Small intestine (tissue), 7 donors: ENCODE results near the gene TSHZ2. TPM values are rescaled to one million over a fixed set of nuclear protein-coding genes. Genes with fewer than 3 reads are reported as not detected.

Experiments
- DNase-seq, 2 donors: peaks; one replicate each; pipeline versions ENCODE4 v3.0.0 to v3.0.0-alpha.2; 2013
- FAIRE-seq: peaks from 2 replicates; lab custom pipeline; 2012; peaks lifted over from hg19 to GRCh38; lab: Jason Lieb, UNC
- H3K27ac ChIP-seq, 3 donors: one replicate each; pipeline ENCODE4 v1.5.1; 2013; ENCODE audit warnings: low read length in 2 of 3, mild to moderate bottlenecking in 2 of 3, control low read depth in 1 of 3, inconsistent platforms in 1 of 3, low read depth in 1 of 3, moderate library complexity in 1 of 3
- H3K27me3 ChIP-seq, 3 donors: one replicate each; pipeline ENCODE4 v1.6.1; 2013; ENCODE audit warnings: low read length in 3 of 3, inconsistent platforms in 1 of 3; ENCODE audit not compliant: control insufficient read depth in 3 of 3, insufficient read depth in 3 of 3
- H3K36me3 ChIP-seq, 3 donors: one replicate each; pipeline ENCODE4 v1.6.1; 2013; ENCODE audit warnings: low read length in 3 of 3, inconsistent platforms in 1 of 3, low read depth in 1 of 3, mild to moderate bottlenecking in 1 of 3, moderate library complexity in 1 of 3; ENCODE audit not compliant: control insufficient read depth in 3 of 3, insufficient read depth in 2 of 3
- H3K4me1 ChIP-seq, 3 donors: one replicate each; pipeline ENCODE4 v1.6.1; 2013; ENCODE audit warnings: low read length in 2 of 3, inconsistent platforms in 1 of 3, low read depth in 1 of 3, mild to moderate bottlenecking in 1 of 3, moderate library complexity in 1 of 3; ENCODE audit not compliant: control insufficient read depth in 3 of 3, insufficient read depth in 2 of 3
- H3K4me3 ChIP-seq, 3 donors: one replicate each; pipeline ENCODE4 v1.5.1; 2013; ENCODE audit warnings: low read length in 3 of 3, control low read depth in 1 of 3, inconsistent platforms in 1 of 3, low read depth in 1 of 3, mild to moderate bottlenecking in 1 of 3, moderate library complexity in 1 of 3
- H3K9me3 ChIP-seq, 2 donors: one replicate each; pipeline ENCODE4 v1.6.1; 2013; ENCODE audit warnings: low read depth in 1 of 2, low read length in 1 of 2; ENCODE audit not compliant: control insufficient read depth in 2 of 2, insufficient read depth in 1 of 2
- WGBS, 3 donors: extraction: QIAGEN DNeasy Blood & Tissue Kit; methylation state at CpG; one replicate each; pipeline ENCODE4 v1.1.7; 2013; 5-methylcytosine and 5-hydroxymethylcytosine counted together
- polyA plus RNA-seq, 4 donors: library from polyadenylated mRNA; stranded (reverse) in 3 of 4; unstranded in 1 of 4; fragments of 200-250 nt in 3 of 4; fragments of 120-200 nt in 1 of 4; gene quantifications; one replicate each; pipeline versions ENCODE4 v1.2.1 to v1.2.3, GENCODE V29; 2013
- donor health status: healthy with polysubstance abuse.
- donor health status: control.
- donor health status: control.
- donor health status: Bipolar disorder and iron deficiency.
- donor health status: healthy.

The TSHZ2 gene
- polyA plus RNA-seq, 4 donors: 0.67 to 4.4 (median 2.1) TPM

DNA sequence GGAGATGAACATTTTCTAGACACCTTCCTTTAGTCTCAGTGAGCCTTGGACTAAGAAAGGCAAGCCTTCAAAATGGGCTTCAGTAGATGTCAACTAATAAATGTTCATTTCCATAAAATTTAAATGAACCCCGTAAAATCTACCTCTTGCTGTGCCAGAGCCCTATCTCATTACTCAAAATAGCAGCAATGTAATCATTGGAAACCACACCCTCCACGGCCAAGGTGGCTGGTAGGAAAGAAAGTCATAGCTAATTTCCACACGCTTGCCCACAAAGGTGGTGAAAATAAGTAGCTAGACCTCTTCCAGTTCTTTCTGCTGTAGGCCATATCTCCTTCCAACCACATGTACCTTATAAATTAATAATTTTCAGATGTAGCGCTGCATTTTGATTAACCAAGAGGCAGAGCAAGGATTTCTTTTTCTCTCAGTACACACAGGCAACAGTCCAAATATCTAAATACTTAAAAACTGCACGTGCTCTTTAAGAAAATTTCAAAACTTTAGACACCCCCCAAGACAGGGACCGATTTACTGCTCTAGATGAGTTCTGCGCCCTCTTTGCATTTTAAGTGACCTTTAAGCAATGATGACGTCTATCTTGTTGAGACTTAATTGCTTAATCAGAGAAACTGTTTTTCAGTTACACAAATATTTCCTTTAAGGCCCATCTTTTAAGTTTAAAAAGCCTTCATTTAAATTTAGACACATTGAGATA, 330.7 kb downstream of the TSHZ2 start:
- no peak overlapping the region for H3K27ac ChIP-seq
- H3K36me3 ChIP-seq: no peaks in the 10 kb centered on the region
- H3K4me1 ChIP-seq: no peaks in the 10 kb centered on the region
- DNase-seq (no peak), FAIRE-seq (no peak)
- WGBS, 3 donors: 72 to 73% (median 72%) methylated on average over 8 of the region's 8 CpGs
- no peaks in the 10 kb centered on the region for H3K9me3 ChIP-seq
- no peak overlapping the region for H3K4me3 ChIP-seq
- no peaks in the 10 kb centered on the region for H3K27me3 ChIP-seq

DNA sequence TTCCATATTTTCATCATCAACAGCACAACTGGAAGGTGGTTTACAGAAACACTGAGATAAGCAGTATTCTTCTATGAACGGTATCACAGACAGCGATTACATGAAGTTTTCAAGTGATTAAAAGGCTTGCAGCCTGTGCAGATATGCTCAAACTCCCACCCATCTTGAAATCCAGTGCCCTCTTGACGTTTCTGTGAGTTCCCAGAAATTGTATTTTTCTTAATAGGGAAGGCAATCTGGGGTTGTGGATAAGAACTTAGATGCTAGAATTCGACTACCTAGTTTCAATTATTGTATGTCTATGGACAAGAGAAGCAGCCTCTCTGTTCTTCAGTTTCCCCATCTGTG, 331.2 kb downstream of the TSHZ2 start:
- Histone ChIP-seq H3K4me1 (no peaks in the 10 kb centered on the region), H3K4me3 (no peak overlapping the region), H3K27ac (no peak overlapping the region), H3K27me3 (no peaks in the 10 kb centered on the region), H3K36me3 (no peaks in the 10 kb centered on the region), H3K9me3 (no peaks in the 10 kb centered on the region)
- 62 to 71% (median 68%) methylated on average over 4 of the region's 4 CpGs for WGBS, 3 donors
- FAIRE-seq (no peak), DNase-seq (no peak)

DNA sequence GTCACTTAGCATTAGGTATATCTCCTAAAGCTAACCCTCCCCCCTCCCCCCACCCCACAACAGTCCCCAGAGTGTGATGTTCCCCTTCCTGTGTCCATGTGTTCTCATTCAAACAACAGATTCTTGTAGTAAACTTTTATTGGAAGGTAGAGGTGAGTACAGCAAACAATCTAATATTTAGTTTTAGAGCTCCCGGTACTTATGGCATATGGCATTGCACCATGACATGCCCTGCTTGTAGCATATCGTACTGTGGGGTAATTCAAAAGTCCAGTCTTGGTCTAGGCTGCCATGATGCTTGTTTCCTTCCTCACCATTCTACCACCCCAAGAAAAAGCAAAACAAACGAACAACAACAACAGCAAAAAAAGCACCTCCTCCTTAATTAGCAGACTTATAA, 332.0 kb downstream of the TSHZ2 start:
- Histone ChIP-seq H3K4me1 (no peaks in the 10 kb centered on the region), H3K27ac (no peak overlapping the region), H3K9me3 (no peaks in the 10 kb centered on the region), H3K36me3 (no peaks in the 10 kb centered on the region), H3K4me3 (no peak overlapping the region), H3K27me3 (no peaks in the 10 kb centered on the region)
- 83 to 95% (median 90%) methylated on average over 3 of the region's 3 CpGs for WGBS, 3 donors
- DNase-seq (no peak), FAIRE-seq (no peak)

DNA sequence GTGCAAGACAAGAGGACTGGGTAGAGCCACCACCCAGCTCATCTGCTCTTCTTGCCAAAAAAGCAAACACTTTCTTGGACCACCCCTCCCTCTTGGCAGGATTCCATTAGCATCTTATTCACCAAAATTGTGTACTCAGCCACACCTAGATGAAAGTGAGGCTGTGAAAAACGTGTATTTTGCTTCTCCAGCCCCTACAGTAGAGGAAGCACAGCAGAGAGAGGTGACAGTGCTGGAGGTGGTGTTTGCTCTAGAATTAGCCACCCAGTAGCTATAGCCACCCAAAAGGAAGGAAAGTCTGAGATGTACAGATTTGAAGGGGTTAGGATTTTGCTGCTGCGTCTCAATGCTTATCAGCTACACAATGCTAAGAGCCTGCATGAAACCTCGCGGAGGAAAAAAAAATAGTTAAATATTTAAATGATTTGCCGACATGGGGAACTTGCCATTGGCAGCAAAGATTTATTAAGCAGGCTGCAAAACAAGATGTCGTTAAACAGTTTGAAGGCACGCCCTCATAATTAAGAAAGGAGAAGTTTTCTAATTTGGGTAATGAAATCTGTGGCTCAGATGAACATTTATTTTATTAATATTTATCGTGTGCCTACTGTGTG, 334.1 kb downstream of the TSHZ2 start:
- Histone ChIP-seq H3K4me1 (no peaks in the 10 kb centered on the region), H3K27me3 (no peaks in the 10 kb centered on the region), H3K36me3 (no peaks in the 10 kb centered on the region), H3K4me3 (no peak overlapping the region), H3K9me3 (no peaks in the 10 kb centered on the region), H3K27ac (no peak overlapping the region)
- 51 to 68% (median 60%) methylated on average over 8 of the region's 8 CpGs for WGBS, 3 donors
- no peak for DNase-seq
- FAIRE-seq: no peak

DNA sequence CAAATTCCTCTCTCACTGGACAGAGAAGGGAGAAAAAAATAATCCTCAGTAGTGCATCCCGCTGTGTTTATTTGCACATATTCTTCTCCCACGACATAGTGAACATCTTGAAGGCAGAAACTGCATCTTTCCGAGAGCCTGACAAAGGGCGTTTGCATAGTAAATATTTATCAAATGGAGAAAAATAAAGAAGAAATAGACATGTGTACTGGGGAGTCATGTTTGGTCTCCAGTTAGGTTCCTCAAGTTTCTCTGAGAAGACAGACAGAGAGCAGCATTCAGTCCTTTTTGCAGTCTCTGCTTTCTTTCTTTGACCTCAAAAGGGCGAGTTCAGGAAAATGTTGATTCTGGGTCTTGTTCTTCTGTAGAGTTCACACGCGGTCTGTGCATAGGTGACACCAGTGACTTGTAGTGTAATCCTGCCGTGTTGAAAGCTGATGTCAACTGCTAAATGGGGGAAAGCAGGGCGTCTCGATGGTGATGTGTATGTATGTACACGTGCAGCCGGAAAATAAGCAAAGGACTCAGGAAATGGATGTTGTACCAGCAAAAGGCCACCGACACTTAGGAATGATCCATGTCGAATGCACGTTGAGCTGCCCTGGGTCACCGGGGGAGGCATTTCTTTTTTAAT, 335.9 kb downstream of the TSHZ2 start:
- Histone ChIP-seq H3K4me3 (no peak overlapping the region), H3K27me3 (no peaks in the 10 kb centered on the region), H3K36me3 (no peaks in the 10 kb centered on the region), H3K27ac (no peak overlapping the region), H3K9me3 (no peaks in the 10 kb centered on the region), H3K4me1 (no peaks in the 10 kb centered on the region)
- peak in 1 of 2 donors; percentile 6 for DNase-seq
- 77 to 89% (median 82%) methylated on average over 16 of the region's 16 CpGs for WGBS, 3 donors
- no peak for FAIRE-seq

- H3K4me3 ChIP-seq: no peak overlapping the region
- no peaks in the 10 kb centered on the region for H3K4me1 ChIP-seq
- H3K9me3 ChIP-seq: no peaks in the 10 kb centered on the region
- H3K27me3 ChIP-seq: no peaks in the 10 kb centered on the region
- FAIRE-seq (no peak), DNase-seq (no peak)
- no peak overlapping the region for H3K27ac ChIP-seq
- WGBS, 3 donors: 75 to 81% (median 75%) methylated on average over 2 of the region's 2 CpGs
- no peaks in the 10 kb centered on the region for H3K36me3 ChIP-seq
Observed at GRCh38 chr20:53309515-53309914, 337.4 kb downstream of the TSHZ2 start.

GRCh38 chr20:53312957-53313356, 340.8 kb downstream of the TSHZ2 start:
- Histone ChIP-seq H3K27ac (no peak overlapping the region), H3K9me3 (no peaks in the 10 kb centered on the region), H3K27me3 (no peaks in the 10 kb centered on the region), H3K4me3 (no peak overlapping the region), H3K4me1 (no peaks in the 10 kb centered on the region), H3K36me3 (no peaks in the 10 kb centered on the region)
- DNase-seq (no peak), FAIRE-seq (no peak)
- WGBS, 3 donors: 51 to 74% (median 63%) methylated on average over 2 of the region's 2 CpGs

DNA sequence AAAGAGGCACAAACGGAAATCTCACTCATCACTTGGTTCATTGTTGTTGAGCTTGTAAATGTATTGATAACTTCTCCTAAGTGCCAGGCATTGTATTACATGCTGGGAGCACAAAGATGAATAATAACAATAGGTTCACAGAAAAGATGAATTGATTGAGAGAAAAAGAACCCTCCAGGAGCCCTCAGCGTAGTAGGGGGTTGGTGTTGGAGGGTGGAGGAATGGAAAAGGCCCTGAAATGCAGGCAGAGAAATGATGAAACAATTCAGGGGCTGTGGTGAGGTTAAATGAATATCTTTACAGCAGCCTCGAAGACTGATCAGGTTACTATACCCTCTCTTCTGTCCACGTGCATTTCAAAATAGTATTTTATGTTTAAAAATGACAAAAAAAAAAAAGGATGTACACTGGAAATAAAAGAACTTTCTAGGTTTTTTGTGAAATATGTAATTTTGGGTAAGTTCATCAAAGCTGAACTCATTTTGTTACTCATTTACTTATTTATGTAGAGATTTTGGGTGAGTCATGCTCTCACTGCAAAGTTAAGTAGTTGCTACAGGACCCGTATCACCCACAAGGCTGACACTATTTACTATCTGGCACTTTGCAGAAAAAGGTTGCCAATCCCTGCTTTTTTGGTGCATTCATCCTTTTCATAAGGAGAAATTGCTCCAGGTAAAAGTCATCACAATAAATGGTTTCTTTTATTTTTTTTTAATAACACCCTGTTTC, 344.2 kb downstream of the TSHZ2 start:
- WGBS, 3 donors: 70 to 89% (median 78%) methylated on average over 5 of the region's 5 CpGs
- FAIRE-seq: no peak
- no peak overlapping the region for H3K4me3 ChIP-seq

More for the DNA sequence above, 344.2 kb downstream of the TSHZ2 start:
- H3K36me3 ChIP-seq: no peaks in the 10 kb centered on the region
- no peak for DNase-seq
- no peaks in the 10 kb centered on the region for H3K4me1 ChIP-seq
- H3K9me3 ChIP-seq: no peaks in the 10 kb centered on the region
- H3K27ac ChIP-seq: no peak overlapping the region
- H3K27me3 ChIP-seq: no peaks in the 10 kb centered on the region
